Prostate gland (tissue), 2 donors: ENCODE measurements around the gene NFIX. TPM values are rescaled to one million over a fixed set of nuclear protein-coding genes. Genes with fewer than 3 reads are reported as not detected.

Experiments used
- DNase-seq: peaks from one replicate; pipeline ENCODE4 v3.0.0-alpha.2; 2019; ENCODE audit warnings: low spot score
- H3K27ac ChIP-seq, 2 donors: fragments of 200-600 bp; sonication (generic); 2 replicates each; pipeline ENCODE4 v1.5.1; 2017 to 2019
- H3K27me3 ChIP-seq: fragments of 200-600 bp; sonication (generic); replicated peaks from 2 replicates; pipeline ENCODE4 v1.5.1; 2019; ENCODE audit not compliant: insufficient read depth
- H3K36me3 ChIP-seq, 2 donors: fragments of 200-600 bp; sonication (generic); 1 replicate in 1 of 2; 2 replicates in 1 of 2; pipeline versions ENCODE4 v1.5.1 to v1.8.1; 2017 to 2019
- H3K4me1 ChIP-seq: fragments of 200-600 bp; sonication (generic); replicated peaks from 2 replicates; pipeline ENCODE4 v1.5.1; 2019
- H3K4me3 ChIP-seq, 2 donors: fragments of 200-600 bp; sonication (generic); 2 replicates each; pipeline ENCODE4 v1.5.1; 2017 to 2019
- H3K9me3 ChIP-seq: fragments of 200-600 bp; sonication (generic); 2 replicates; pipeline ENCODE4 v1.5.1; 2017
- CTCF ChIP-seq, 4 experiments: fragments of 200-600 bp in 2 of 4; fragments of 450-650 bp in 2 of 4; sonication (generic) in 2 of 4; IDR thresholded peaks; 1 replicate in 3 of 4; 2 replicates in 1 of 4; pipeline ENCODE4 v1.5.1; 2016 to 2019; ENCODE audit warnings: antibody characterized with exemption in 4 of 4, mild to moderate bottlenecking in 2 of 4, moderate library complexity in 2 of 4
- POLR2A ChIP-seq: fragments of 450-650 bp; IDR thresholded peaks from one replicate; pipeline ENCODE4 v1.6.1; 2016; ENCODE audit warnings: antibody characterized with exemption, mild to moderate bottlenecking
- POLR2AphosphoS5 ChIP-seq: sonication (generic); formaldehyde crosslinking; IDR thresholded peaks from one replicate; pipeline ENCODE4 v1.6.1; 2017; ENCODE audit warnings: antibody characterized with exemption
- WGBS: methylation state at CpG from one replicate; pipeline ENCODE4 v1.1.5; 2018; 5-methylcytosine and 5-hydroxymethylcytosine counted together
- intact Hi-C: fragments of 100-400 bp; cut with DNase I; formaldehyde crosslinking; loops from one replicate; pipeline ENCODE4 v1.14.2; 2022
- total RNA-seq, 2 donors: library from RNA; depleted of rRNA; stranded (reverse); fragments of >200 nt; gene quantifications; one replicate each; pipeline ENCODE4 v1.1.0, GENCODE V29; 2016

NFIX gene
- total RNA-seq, 2 donors from 2014 or later: 185 to 286 TPM

- peaks cover 67% of the 10 kb centered on the region for H3K4me1 ChIP-seq
- no peaks in the 10 kb centered on the region for H3K27me3 ChIP-seq
- TF ChIP-seq POLR2AphosphoS5 (peak; percentile 30), POLR2A (no peak), CTCF (IDR thresholded peaks at IDR 0.05) (no peak)
- intact Hi-C loops: no loop called here
- no peak for DNase-seq
- no peaks in the 10 kb centered on the region for H3K9me3 ChIP-seq
- H3K4me3 ChIP-seq: peak overlapping the region in 1 of 2 donors; percentile 19
- WGBS: 22% methylated on average over 12 of the region's 12 CpGs
- H3K36me3 ChIP-seq: no peaks in the 10 kb centered on the region
- H3K27ac ChIP-seq: peak overlapping the region; percentile 96 to 97
Measured at GRCh38 chr19:13005861-13006370, 10.6 kb downstream of the NFIX start.

- intact Hi-C loops: no loop called here
- H3K4me1 ChIP-seq: peaks cover 73% of the 10 kb centered on the region
- H3K36me3 ChIP-seq: no peaks in the 10 kb centered on the region
- DNase-seq: no peak
- H3K4me3 ChIP-seq: peak overlapping the region; percentile 6 to 19
- TF ChIP-seq POLR2A (no peak), POLR2AphosphoS5 (peak; percentile 21)
- no peaks in the 10 kb centered on the region for H3K27me3 ChIP-seq
- no peaks in the 10 kb centered on the region for H3K9me3 ChIP-seq
- peak overlapping the region; percentile 96 to 97 for H3K27ac ChIP-seq
- 18% methylated on average over 26 of the region's 28 CpGs for WGBS
Measured at GRCh38 chr19:13006431-13007281, 11.4 kb downstream of the NFIX start.

GRCh38 chr19:13007292-13008045, 12.2 kb downstream of the NFIX start:
- no peaks in the 10 kb centered on the region for H3K9me3 ChIP-seq
- 9% methylated on average over 17 of the region's 17 CpGs for WGBS
- peaks cover 79% of the 10 kb centered on the region for H3K4me1 ChIP-seq
- peak overlapping the region; percentile 96 to 97 for H3K27ac ChIP-seq
- intact Hi-C loops: no loop called here
- H3K27me3 ChIP-seq: no peaks in the 10 kb centered on the region
- DNase-seq: peak; percentile 96
- H3K4me3 ChIP-seq: peak overlapping the region; percentile 6 to 19
- H3K36me3 ChIP-seq: no peaks in the 10 kb centered on the region
- TF ChIP-seq CTCF (IDR thresholded peaks at IDR 0.05) (peak in 1 of 4 experiments; percentile 32), POLR2A (no peak), POLR2AphosphoS5 (peak; percentile 83)

GRCh38 chr19:13008926-13009787, 13.9 kb downstream of the NFIX start:
- WGBS: 43% methylated on average over 28 of the region's 28 CpGs
- Histone ChIP-seq H3K27me3 (no peaks in the 10 kb centered on the region), H3K9me3 (no peaks in the 10 kb centered on the region), H3K36me3 (no peaks in the 10 kb centered on the region), H3K4me3 (peak overlapping the region in 1 of 2 donors; percentile 41), H3K27ac (peak overlapping the region; percentile 96 to 97), H3K4me1 (peaks cover 64% of the 10 kb centered on the region)
- intact Hi-C loops: no loop called here
- TF ChIP-seq POLR2AphosphoS5: peak; percentile 8
- no peak for TF ChIP-seq POLR2A
- no peak for DNase-seq

- TF ChIP-seq POLR2AphosphoS5: peak; percentile 68
- peak; percentile 26 for TF ChIP-seq POLR2A
- no peak for TF ChIP-seq CTCF (IDR thresholded peaks at IDR 0.05)
- no peaks in the 10 kb centered on the region for H3K9me3 ChIP-seq
- peak overlapping the region; percentile 1 to 41 for H3K4me3 ChIP-seq
- no peaks in the 10 kb centered on the region for H3K36me3 ChIP-seq
- peak overlapping the region; percentile 96 to 97 for H3K27ac ChIP-seq
- H3K4me1 ChIP-seq: peaks cover 64% of the 10 kb centered on the region
- WGBS: 28% methylated on average over 62 of the region's 62 CpGs
- peak; percentile 78 for DNase-seq
- intact Hi-C loops: no loop called here
- H3K27me3 ChIP-seq: no peaks in the 10 kb centered on the region
Measured at GRCh38 chr19:13010038-13010991, 15.0 kb downstream of the NFIX start.
